ENCODE results near the gene MATCAP1.

- no peak for TF ChIP-seq POLR2AphosphoS5 (IDR thresholded peaks at IDR 0.05; ENCODE audit: low read depth, low read length)
- TF ChIP-seq TAF1 (IDR thresholded peaks at IDR 0.05; ENCODE audit: low read depth, low read length) = no peak
- TF ChIP-seq POLR2A (IDR thresholded peaks at IDR 0.05; ENCODE audit: low read depth, low read length) = no peak
Observed at GRCh38 chr16:67176662-67177061, 7.1 kb downstream of the MATCAP1 start.
